Tibial artery (tissue), 4 donors: ENCODE measurements around the gene CHST11.

Experiments
- DNase-seq, 2 donors: peaks; one replicate each; pipeline ENCODE4 v3.0.0-alpha.2; 2019
- H3K27ac ChIP-seq, 2 donors: fragments of 200-600 bp; sonication (generic) in 1 of 2; 1 replicate in 1 of 2; 2 replicates in 1 of 2; pipeline ENCODE4 v1.5.1; 2018 to 2019; ENCODE audit warnings: mild to moderate bottlenecking in 1 of 2
- H3K27me3 ChIP-seq, 2 donors: fragments of 200-600 bp; sonication (generic) in 1 of 2; one replicate each; pipeline versions ENCODE4 v1.5.1 to v1.6.0; 2016 to 2019
- H3K36me3 ChIP-seq, 3 donors: fragments of 200-600 bp; sonication (generic) in 2 of 3; one replicate each; pipeline ENCODE4 v1.5.1; 2016 to 2019; ENCODE audit warnings: mild to moderate bottlenecking in 2 of 3
- H3K4me1 ChIP-seq, 4 donors: fragments of 200-600 bp; sonication (generic) in 2 of 4; 1 replicate in 3 of 4; 2 replicates in 1 of 4; pipeline ENCODE4 v1.5.1; 2016 to 2019
- H3K4me3 ChIP-seq, 2 donors: fragments of 200-600 bp; sonication (generic) in 1 of 2; 1 replicate in 1 of 2; 2 replicates in 1 of 2; pipeline ENCODE4 v1.5.1; 2018 to 2019; ENCODE audit warnings: mild to moderate bottlenecking in 2 of 2
- H3K9me3 ChIP-seq, 3 donors: fragments of 200-600 bp; sonication (generic) in 1 of 3; one replicate each; pipeline ENCODE4 v1.5.1; 2016 to 2019
- CTCF ChIP-seq, 2 experiments: fragments of 200-600 bp in 1 of 2; fragments of 450-650 bp in 1 of 2; IDR thresholded peaks; one replicate each; pipeline ENCODE4 v1.5.1; 2017 to 2019; ENCODE audit warnings: antibody characterized with exemption in 2 of 2, mild to moderate bottlenecking in 1 of 2, moderate library complexity in 1 of 2
- intact Hi-C: fragments of 100-400 bp; cut with DNase I; formaldehyde crosslinking; loops from one replicate; pipeline ENCODE4 v1.15.0; 2023; ENCODE audit warnings: low total_unique reads

CHST11 gene

GRCh38 chr12:104656383-104656782 lies 199.6 kb downstream of the CHST11 start:
- Histone ChIP-seq H3K27me3 (no peaks in the 10 kb centered on the region), H3K27ac (no peak overlapping the region)

DNA sequence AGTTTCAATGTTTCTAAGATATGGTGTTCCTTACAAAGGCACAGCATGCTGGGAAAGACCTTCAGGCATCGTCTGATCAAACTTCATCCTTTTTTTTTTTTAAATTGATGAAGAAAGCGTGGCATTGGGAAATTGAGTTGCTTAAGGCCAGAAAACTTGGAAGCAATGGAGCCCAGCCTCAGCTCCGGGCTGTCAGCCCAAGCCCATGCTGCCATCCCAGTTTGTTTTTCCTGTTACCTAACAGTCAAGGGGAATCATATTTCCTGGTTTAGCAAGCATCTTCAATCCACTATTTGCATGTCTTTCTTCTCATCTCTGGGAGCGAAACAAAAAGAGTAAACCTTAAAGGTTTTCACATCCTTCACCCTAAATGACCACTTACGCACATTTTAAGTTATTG lies 200.2 kb downstream of the CHST11 start:
- no peaks in the 10 kb centered on the region for H3K27me3 ChIP-seq
- H3K27ac ChIP-seq, result no peak overlapping the region
- peak; percentile 47 to 77 for DNase-seq
- H3K4me3 ChIP-seq, result no peak overlapping the region
- H3K9me3 ChIP-seq, result no peaks in the 10 kb centered on the region
- H3K36me3 ChIP-seq, result no peaks in the 10 kb centered on the region
- intact Hi-C loops, result no loop called here
- no peaks in the 10 kb centered on the region for H3K4me1 ChIP-seq
- TF ChIP-seq CTCF (IDR thresholded peaks at IDR 0.05), result no peak

More at GRCh38 chr12:104656383-104656782, 199.6 kb downstream of the CHST11 start:
- Histone ChIP-seq H3K4me3 (no peak overlapping the region), H3K36me3 (no peaks in the 10 kb centered on the region), H3K4me1 (no peaks in the 10 kb centered on the region), H3K9me3 (no peaks in the 10 kb centered on the region)
- TF ChIP-seq CTCF (IDR thresholded peaks at IDR 0.05), result no peak
- DNase-seq, result no peak
- intact Hi-C loops, result no loop called here

DNA sequence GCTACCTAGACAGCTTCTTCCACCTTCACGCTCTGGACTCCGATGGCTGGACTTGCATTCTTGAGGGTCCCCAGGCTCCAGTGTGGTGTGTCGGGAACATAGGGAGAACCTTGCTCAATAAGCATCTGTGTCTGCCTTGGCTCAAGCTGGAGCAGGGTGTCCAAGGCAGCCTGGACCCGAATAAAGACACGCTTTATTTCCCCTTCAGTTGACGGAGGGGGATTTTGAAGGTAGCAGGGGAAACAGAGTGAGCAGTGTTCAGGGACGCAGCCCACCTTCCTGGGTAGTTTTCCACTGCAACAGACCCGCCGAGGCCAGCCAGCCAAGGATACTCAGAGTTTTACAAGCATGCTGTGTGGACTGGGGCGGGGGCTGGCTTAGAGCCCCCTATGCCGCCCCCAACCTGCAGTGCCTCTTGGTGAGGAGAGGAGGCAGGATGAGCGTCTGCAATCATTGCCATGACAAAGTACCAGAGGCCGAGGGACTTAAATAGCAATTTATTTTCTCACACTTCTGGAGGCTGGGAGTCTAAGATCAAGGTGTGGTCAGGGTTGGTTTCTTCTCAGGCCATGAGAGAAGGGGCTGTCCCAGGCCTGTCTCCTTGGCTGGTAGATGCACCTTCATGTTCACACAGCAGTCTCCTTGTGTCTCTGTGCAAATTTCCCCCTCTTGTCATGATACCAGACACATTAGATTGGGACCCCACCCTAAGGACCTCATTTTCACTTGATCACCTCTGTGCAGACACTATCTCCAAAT lies 201.2 kb downstream of the CHST11 start:
- Histone ChIP-seq H3K27me3 (no peaks in the 10 kb centered on the region), H3K9me3 (no peaks in the 10 kb centered on the region), H3K4me3 (no peak overlapping the region), H3K36me3 (no peaks in the 10 kb centered on the region), H3K4me1 (no peaks in the 10 kb centered on the region), H3K27ac (no peak overlapping the region)
- no peak for TF ChIP-seq CTCF (IDR thresholded peaks at IDR 0.05)
- intact Hi-C loops, result no loop called here
- DNase-seq, result no peak

DNA sequence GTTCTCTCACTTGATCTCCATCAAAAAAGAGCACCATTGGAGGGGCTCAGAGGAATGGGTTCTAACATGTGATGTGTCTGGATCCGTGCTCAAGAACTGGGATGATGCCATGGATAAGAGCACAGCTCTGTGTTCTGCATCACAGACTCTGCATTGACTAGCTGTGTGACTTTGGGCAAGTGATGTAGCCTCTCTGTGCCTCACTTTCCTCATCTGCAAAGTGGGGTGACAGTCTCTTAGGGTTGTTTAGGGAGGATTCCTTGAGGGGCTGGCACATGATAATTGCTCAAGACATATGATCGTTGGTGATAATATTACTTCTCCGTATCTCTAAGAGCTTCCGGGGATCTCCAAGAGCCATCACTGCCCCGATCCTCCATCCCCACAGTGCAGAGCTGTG lies 202.3 kb downstream of the CHST11 start:
- Histone ChIP-seq H3K27me3 (no peaks in the 10 kb centered on the region), H3K27ac (no peak overlapping the region)

DNA sequence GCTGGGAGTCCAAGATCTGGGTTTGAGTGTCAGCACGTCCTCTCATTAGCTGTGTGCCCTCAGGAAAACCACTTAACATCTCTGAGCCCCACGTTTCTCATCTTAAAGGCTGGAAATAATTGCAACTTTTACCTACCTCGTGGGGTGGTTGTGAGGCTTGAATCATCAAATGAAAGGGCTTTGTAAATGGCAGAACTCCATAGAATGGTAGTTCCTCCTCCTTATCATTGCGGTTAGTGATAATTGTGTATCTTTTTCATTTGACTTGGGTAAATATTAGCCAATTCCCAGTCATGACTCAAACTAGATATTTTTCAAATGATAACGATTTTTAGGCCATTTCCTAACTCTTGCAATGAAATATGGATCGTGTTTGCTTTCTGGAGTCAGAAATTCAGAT lies 205.5 kb downstream of the CHST11 start:
- Histone ChIP-seq H3K36me3 (no peaks in the 10 kb centered on the region), H3K4me1 (no peaks in the 10 kb centered on the region), H3K4me3 (no peak overlapping the region), H3K27ac (no peak overlapping the region), H3K27me3 (no peaks in the 10 kb centered on the region), H3K9me3 (no peaks in the 10 kb centered on the region)
- DNase-seq, result no peak
- TF ChIP-seq CTCF (IDR thresholded peaks at IDR 0.05), result no peak
- intact Hi-C loops, result no loop called here

More for the DNA sequence above, 202.3 kb downstream of the CHST11 start:
- Histone ChIP-seq H3K4me3 (no peak overlapping the region), H3K4me1 (no peaks in the 10 kb centered on the region), H3K9me3 (no peaks in the 10 kb centered on the region), H3K36me3 (no peaks in the 10 kb centered on the region)
- TF ChIP-seq CTCF (IDR thresholded peaks at IDR 0.05), result no peak
- intact Hi-C loops, result no loop called here
- no peak for DNase-seq
